ENCODE results near the gene TIMP1. TPM values are rescaled to one million over a fixed set of nuclear protein-coding genes. Genes with fewer than 3 reads are reported as not detected.

Gene TIMP1
- total and polyA plus RNA-seq, 2 experiments from 2014 or later = 39.0 to 117 TPM

DNA sequence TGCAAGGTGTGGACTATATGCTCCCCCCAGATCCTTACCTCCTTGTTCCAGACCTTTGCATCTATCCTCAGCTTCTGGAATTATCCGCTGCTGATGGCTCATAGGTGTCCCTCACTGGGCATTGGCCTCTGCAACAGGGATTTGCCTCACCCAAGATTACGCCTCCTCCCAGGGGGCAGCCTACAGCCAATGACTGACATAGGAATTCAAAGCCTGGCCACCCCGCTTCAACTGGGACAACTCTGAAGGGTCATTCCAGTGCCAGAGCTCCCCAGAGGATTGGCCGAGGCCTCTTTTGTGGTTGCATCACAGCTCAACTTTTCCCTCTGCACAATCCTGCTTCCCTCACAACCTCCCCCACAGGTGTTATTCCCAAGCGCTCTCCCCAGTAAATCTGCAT lies 32.4 kb downstream of the TIMP1 start:
- Mint-ChIP-seq H3K9me3 (no peaks in the 10 kb centered on the region), H3K36me3 (ENCODE audit: low read depth) (peaks cover 8% of the 10 kb centered on the region; the same call in 1 of the 3 replicates), H3K4me3 (no peak overlapping the region), H3K4me1 (peaks cover 7% of the 10 kb centered on the region; the same call in 2 of the 3 replicates), H3K27me3 (ENCODE audit: insufficient read depth, low read depth, poor library complexity) (peaks cover 3% of the 10 kb centered on the region), H3K27ac (no peak overlapping the region)
- no peak for ATAC-seq
- Histone ChIP-seq H3K4me3 (no peak overlapping the region), H3K4me2 (no peak overlapping the region), H3F3A (replicated peaks; ENCODE audit: low read depth) (no peaks in the 10 kb centered on the region), H3K4me1 (ENCODE audit: insufficient read depth) (no peaks in the 10 kb centered on the region), H3K27me3 (ENCODE audit: insufficient read depth) (no peaks in the 10 kb centered on the region), H3K27ac (ENCODE audit: low read depth) (no peak overlapping the region), H2AFZ (no peak overlapping the region), H3K79me2 (replicated peaks; ENCODE audit: insufficient read depth) (no peaks in the 10 kb centered on the region), H4K20me1 (replicated peaks; ENCODE audit: insufficient read depth) (no peaks in the 10 kb centered on the region), H3K36me3 (ENCODE audit: insufficient read depth) (no peaks in the 10 kb centered on the region), H3K9me2 (ENCODE audit: insufficient read depth) (no peaks in the 10 kb centered on the region)
- DNase-seq (ENCODE audit: low spot score) = no peak
- TF ChIP-seq ZNF114 (CRISPR knock-in tag; IDR thresholded peaks at IDR 0.05) (no peak), EZH2 (IDR thresholded peaks at IDR 0.05; ENCODE audit: low read depth, unreplicated experiment) (no peak), POLR2AphosphoS5 (IDR thresholded peaks at IDR 0.05; ENCODE audit: low read depth) (no peak), CREB1 (CRISPR knock-in tag; IDR thresholded peaks at IDR 0.05; ENCODE audit: low read depth) (no peak), REST (IDR thresholded peaks at IDR 0.05; ENCODE audit: unreplicated experiment) (no peak), EZH2phosphoT487 (IDR thresholded peaks at IDR 0.05; ENCODE audit: unreplicated experiment) (no peak), NANOG (IDR thresholded peaks at IDR 0.05; ENCODE audit: borderline replicate concordance) (no peak), STAT1 (IDR thresholded peaks at IDR 0.05; ENCODE audit: unreplicated experiment) (no peak), JUNB (IDR thresholded peaks at IDR 0.05; ENCODE audit: unreplicated experiment) (no peak), ZNF331 (CRISPR knock-in tag; IDR thresholded peaks at IDR 0.05; ENCODE audit: low read depth) (no peak), ETS1 (IDR thresholded peaks at IDR 0.05) (no peak)
- TF ChIP-seq, protein P1, sequence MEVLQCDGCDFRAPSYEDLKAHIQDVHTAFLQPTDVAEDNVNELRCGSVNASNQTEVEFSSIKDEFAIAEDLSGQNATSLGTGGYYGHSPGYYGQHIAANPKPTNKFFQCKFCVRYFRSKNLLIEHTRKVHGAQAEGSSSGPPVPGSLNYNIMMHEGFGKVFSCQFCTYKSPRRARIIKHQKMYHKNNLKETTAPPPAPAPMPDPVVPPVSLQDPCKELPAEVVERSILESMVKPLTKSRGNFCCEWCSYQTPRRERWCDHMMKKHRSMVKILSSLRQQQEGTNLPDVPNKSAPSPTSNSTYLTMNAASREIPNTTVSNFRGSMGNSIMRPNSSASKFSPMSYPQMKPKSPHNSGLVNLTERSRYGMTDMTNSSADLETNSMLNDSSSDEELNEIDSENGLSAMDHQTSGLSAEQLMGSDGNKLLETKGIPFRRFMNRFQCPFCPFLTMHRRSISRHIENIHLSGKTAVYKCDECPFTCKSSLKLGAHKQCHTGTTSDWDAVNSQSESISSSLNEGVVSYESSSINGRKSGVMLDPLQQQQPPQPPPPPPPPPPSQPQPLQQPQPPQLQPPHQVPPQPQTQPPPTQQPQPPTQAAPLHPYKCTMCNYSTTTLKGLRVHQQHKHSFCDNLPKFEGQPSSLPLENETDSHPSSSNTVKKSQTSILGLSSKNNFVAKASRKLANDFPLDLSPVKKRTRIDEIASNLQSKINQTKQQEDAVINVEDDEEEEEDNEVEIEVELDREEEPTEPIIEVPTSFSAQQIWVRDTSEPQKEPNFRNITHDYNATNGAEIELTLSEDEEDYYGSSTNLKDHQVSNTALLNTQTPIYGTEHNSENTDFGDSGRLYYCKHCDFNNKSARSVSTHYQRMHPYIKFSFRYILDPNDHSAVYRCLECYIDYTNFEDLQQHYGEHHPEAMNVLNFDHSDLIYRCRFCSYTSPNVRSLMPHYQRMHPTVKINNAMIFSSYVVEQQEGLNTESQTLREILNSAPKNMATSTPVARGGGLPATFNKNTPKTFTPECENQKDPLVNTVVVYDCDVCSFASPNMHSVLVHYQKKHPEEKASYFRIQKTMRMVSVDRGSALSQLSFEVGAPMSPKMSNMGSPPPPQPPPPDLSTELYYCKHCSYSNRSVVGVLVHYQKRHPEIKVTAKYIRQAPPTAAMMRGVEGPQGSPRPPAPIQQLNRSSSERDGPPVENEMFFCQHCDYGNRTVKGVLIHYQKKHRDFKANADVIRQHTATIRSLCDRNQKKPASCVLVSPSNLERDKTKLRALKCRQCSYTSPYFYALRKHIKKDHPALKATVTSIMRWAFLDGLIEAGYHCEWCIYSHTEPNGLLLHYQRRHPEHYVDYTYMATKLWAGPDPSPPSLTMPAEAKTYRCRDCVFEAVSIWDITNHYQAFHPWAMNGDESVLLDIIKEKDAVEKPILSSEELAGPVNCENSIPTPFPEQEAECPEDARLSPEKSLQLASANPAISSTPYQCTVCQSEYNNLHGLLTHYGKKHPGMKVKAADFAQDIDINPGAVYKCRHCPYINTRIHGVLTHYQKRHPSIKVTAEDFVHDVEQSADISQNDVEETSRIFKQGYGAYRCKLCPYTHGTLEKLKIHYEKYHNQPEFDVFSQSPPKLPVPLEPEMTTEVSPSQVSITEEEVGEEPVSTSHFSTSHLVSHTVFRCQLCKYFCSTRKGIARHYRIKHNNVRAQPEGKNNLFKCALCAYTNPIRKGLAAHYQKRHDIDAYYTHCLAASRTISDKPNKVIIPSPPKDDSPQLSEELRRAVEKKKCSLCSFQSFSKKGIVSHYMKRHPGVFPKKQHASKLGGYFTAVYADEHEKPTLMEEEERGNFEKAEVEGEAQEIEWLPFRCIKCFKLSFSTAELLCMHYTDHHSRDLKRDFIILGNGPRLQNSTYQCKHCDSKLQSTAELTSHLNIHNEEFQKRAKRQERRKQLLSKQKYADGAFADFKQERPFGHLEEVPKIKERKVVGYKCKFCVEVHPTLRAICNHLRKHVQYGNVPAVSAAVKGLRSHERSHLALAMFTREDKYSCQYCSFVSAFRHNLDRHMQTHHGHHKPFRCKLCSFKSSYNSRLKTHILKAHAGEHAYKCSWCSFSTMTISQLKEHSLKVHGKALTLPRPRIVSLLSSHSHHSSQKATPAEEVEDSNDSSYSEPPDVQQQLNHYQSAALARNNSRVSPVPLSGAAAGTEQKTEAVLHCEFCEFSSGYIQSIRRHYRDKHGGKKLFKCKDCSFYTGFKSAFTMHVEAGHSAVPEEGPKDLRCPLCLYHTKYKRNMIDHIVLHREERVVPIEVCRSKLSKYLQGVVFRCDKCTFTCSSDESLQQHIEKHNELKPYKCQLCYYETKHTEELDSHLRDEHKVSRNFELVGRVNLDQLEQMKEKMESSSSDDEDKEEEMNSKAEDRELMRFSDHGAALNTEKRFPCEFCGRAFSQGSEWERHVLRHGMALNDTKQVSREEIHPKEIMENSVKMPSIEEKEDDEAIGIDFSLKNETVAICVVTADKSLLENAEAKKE (CRISPR knock-in tag; IDR thresholded peaks at IDR 0.05) = no peak
- TF ChIP-seq, protein P2, sequence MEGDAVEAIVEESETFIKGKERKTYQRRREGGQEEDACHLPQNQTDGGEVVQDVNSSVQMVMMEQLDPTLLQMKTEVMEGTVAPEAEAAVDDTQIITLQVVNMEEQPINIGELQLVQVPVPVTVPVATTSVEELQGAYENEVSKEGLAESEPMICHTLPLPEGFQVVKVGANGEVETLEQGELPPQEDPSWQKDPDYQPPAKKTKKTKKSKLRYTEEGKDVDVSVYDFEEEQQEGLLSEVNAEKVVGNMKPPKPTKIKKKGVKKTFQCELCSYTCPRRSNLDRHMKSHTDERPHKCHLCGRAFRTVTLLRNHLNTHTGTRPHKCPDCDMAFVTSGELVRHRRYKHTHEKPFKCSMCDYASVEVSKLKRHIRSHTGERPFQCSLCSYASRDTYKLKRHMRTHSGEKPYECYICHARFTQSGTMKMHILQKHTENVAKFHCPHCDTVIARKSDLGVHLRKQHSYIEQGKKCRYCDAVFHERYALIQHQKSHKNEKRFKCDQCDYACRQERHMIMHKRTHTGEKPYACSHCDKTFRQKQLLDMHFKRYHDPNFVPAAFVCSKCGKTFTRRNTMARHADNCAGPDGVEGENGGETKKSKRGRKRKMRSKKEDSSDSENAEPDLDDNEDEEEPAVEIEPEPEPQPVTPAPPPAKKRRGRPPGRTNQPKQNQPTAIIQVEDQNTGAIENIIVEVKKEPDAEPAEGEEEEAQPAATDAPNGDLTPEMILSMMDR (conservative IDR thresholded peaks at IDR 0.05; ENCODE audit: low read depth in 2 of 2) = no peak

Data from GM23338 (cell line).